Uterine smooth muscle cell (primary cell): ENCODE data around the gene GOT1. TPM values are rescaled to one million over a fixed set of nuclear protein-coding genes. Genes with fewer than 3 reads are reported as not detected.

ENCODE experiments used
- total RNA-seq: library from RNA; depleted of rRNA; stranded (reverse); fragments of >200 nt; gene quantifications from 2 replicates; pipeline ENCODE4 v1.2.3, GENCODE V29; 2014

GOT1 gene
- 73.7 and 80.1 TPM in 2 replicates for total RNA-seq

DNA sequence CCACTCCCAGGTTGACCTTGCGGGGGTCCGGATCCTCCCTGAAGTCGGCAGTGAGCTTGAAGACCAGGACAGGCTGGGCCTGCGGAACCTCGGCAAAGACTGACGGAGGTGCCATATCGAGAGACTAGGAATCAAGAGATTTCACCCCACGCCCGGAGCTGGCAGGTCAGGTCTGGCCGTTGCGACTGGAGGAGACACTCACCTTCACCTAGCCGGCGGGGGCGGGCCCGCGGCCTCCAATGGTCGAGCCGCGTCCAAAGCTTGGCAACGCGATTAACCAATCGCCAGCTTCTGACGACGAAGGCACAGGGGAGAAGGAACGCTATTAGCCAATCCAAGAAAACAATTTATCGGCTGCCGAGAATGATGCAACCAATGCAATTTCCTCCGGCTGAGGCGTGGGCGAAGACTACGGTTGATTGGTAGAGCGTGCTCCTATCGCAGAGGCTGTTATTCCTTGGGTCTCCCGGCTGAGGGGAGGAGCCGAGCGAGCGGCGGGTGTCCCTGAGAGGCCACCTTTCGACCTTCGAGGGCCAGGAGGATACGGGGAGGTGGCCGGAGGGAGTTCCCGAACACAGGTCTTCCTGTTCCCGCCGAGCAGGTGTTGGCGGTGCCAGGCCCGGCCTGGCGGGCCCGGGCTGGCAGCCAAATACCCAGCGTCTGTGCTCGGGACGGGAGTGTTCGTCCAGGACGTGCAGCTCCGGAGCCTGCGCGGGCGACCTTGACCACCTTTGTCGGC lies at the start of gene GOT1:
Gene GOT1 (minus strand): TSS at position 174 of the 739 bp plus-strand sequence. CDS start 59 bp downstream, at position 115.

Other genes starting within 250 kb of the GOT1 start
- gene HPSE2, start 194.8 kb downstream of the GOT1 start, total RNA-seq, result 0.50 and 2.0 TPM in 2 replicates
- 1.5 and 1.7 TPM in 2 replicates for gene CNNM1, start 101.3 kb downstream of the GOT1 start, total RNA-seq
- not detected in 2 replicates for gene NKX2-3, start 102.3 kb upstream of the GOT1 start, total RNA-seq
- gene SLC25A28, start 189.8 kb upstream of the GOT1 start, total RNA-seq, result 18.8 and 22.4 TPM in 2 replicates
- 32.5 and 42.4 TPM in 2 replicates for gene ENTPD7, start 228.9 kb upstream of the GOT1 start, total RNA-seq